Esophagus mucosa (tissue), 1 donor: ENCODE results near the gene SLC39A1. TPM values are rescaled to one million over a fixed set of nuclear protein-coding genes. Genes with fewer than 3 reads are reported as not detected.

Source experiments
- ATAC-seq: fragments of 200-7000 bp; cut with Tn5 transposase; one replicate; pipeline ENCODE4 v1.9.1; 2020
- total RNA-seq: library from RNA; stranded (reverse); gene quantifications from one replicate; pipeline ENCODE4 v1.2.4, GENCODE V29; 2023
- donor health status: DM: yes; HTN: yes; CAD: no.

Gene SLC39A1
- total RNA-seq, 1 donor from 2014 or later, result 42.3 TPM

DNA sequence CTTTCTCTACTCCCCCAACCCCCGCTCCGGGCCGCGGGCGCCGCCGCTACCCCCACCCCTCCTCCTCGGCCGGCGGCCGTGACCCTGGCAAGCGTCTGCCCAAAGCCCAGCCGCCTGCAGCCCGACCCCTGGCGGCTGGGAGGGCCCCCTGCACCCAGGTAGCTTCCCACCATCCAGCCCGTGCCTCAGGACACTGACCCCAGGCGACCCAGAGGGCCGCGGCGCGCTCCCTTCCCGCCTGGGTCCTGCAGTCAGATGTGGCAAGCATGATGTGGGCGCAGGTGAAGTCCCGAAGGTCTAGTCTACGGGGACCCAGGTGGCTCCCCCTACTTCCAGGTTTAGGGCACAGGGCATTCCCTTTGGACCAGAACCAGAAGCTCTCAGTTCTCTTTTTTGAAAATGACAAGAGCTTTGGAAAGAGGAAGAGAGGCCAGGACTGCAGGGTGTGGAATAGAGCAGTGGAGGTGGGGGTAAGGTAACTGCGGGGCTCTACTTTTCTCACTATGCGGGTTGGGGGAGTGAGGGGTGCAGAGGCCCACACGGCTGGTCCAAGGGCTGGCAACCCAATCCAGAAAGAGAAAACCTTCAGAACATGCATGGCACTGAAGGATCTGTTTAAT, 16.6 kb downstream of the SLC39A1 start, which contains the start of gene DENND4B:
Gene DENND4B (minus strand): TSS at position 97 of the 620 bp plus-strand sequence. CDS start 2,344 bp downstream, outside the sequence.
- ATAC-seq, result peak; percentile 79

DNA sequence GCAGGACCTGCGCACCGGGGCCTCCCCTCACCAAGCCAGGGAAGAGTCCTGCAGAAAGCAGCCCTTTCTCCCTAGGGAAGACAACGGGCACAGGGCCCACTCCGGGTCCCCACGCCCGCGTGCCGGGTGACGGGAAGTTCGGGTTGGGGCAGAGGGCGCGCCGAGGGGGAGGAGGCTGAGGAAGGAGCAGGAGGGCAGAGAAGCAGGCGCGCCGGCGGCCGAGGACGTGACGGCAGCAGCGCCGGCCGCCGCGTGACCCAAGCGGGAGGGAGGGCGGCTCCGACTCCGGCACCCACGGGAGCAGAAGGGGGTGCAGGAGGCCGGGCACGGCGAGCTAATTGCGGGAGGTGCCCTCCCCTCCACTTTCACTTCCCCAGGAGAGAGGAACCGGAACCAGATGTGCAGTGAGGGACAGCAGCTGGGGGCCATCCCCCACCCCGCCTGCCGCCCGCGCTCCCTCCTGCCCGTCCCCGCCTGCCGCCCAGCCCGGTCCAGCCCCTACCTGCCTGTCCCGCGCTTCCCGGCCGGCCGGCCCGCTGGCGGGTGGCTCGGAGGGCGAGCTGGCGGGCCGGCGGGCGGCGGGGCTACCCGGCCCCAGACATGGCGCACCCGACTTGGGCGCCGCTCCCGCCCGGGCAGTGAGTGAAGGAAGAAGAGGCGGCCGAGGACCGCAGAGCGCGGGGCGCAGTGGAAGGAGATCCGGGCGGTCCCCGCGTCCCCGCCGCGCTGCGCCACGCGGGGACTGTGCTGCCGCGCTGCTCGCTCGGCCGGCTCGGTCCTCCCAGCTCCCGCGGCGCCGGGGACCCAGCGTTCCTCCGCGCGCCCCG, 17.3 kb downstream of the SLC39A1 start:
- peak; percentile 76 for ATAC-seq

DNA sequence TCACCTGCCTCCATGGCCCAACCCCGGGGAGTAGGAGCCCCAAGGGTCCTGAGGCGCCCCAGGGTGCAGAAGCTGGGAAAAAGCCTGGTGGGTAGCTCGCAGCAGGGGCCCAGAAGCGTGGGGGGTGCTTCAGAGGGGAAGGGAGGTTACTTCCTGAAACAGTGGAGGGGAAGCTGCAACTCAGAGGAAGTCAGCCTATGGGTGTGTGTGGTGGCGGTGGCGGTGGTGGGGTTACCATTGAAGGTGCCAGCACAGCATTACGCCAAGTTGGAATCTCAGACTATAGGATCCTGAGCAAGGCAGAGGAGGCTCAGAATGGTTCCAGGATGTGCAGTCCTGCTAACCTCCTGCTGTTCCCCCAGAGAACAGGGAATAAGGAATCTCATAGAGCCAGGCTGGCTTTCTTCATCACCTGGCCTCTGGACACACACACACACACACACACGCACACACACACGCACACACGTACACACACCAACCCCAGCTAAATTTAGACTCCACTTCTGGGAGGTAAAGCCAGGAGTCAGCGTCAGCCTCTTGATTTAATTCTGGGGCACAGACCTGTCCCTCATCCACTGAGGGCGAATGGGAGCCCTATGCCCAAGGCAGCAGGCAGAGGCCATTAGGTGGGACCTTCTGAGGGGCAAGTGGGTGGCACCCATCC, 18.1 kb downstream of the SLC39A1 start:
- ATAC-seq, result peak; percentile 32

DNA sequence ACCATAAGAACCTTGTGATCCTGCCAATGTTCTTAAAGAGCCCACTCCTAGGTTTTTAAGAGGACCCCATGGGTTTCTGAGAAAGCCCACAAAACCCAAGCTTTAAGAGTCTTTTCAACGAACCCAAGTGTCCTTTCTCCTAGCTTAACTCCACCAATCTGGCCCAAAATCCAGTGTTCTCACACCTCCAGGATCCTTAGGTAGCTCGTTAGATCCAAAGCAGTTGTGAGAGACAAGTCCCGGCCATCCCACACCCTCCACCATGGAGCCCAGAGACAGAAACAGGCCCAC, 18.6 kb downstream of the SLC39A1 start:
- ATAC-seq, result no peak

DNA sequence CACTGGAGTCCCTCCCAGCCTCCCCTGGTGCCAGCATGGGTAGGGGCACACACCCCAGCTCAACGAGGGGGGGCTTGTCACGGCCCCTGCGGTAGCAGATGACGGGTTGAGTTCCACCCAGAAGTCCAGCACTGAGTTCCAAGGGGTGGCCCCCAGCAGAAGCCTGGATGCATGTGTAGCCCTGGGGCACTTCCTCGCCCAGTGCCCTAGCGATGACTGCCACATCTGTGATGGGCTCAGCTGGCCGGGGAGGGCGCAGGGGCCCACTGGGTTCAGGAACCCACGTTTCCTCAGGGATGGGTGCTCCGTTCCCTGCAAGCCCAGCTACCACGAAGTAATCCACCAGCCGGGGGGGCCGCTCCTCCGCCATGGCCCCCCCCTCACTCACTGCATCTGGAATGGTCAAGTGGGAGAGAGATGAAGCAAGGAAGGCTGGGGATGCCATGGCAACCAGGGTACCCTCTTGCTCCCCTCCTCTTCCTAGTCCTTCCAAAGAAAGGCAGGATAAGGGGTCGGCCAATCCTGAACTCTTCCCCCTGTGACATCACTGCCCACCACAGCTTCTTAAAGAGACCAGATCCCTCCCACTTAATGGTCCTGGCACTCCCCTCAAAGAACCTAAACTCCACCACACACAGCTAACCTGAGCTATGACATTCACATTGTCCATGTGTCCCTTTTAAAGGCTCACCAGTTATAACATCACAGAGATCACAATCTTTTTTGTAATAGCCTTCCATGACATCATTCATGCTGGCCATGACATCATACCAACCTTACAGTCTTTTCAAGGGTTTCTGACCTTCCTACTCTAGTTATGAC, 19.1 kb downstream of the SLC39A1 start:
- no peak for ATAC-seq

DNA sequence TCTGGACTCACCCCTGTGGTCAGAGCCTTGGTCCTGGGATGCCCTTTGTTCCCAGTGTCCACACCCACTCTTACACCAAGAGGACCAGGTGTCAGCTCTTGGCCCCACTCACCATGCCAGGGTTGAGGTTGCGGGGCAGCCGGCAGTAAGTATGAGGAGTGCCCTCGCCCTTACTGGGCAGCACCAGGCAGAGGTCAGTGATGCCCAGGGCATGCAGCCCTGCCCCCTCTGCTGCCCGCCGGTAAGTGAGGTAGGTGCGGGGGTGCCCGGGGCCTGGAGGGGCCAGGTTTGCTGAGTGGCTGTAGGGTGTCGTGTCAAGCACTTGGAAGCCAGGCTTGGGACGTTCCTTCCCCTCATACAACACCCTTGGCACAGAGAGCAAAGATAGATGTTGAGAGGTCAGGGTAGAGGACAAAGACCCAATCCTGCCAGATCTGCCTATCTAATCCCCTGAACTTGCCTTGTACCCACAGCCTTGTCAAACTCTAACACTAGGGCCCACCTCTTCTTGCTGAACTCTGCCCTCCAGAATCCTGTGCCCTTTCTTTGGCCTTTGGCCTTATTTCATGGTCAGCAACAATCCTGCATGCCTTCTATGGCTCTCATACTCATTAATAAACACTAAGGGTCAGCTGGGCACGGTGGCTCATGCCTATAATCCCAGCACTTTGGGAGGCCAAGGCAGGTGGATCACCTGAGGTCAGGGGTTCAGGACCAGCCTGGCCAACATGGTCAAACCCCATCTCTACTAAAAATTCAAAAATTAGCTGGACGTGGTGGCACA, 20.4 kb downstream of the SLC39A1 start:
- no peak for ATAC-seq

DNA sequence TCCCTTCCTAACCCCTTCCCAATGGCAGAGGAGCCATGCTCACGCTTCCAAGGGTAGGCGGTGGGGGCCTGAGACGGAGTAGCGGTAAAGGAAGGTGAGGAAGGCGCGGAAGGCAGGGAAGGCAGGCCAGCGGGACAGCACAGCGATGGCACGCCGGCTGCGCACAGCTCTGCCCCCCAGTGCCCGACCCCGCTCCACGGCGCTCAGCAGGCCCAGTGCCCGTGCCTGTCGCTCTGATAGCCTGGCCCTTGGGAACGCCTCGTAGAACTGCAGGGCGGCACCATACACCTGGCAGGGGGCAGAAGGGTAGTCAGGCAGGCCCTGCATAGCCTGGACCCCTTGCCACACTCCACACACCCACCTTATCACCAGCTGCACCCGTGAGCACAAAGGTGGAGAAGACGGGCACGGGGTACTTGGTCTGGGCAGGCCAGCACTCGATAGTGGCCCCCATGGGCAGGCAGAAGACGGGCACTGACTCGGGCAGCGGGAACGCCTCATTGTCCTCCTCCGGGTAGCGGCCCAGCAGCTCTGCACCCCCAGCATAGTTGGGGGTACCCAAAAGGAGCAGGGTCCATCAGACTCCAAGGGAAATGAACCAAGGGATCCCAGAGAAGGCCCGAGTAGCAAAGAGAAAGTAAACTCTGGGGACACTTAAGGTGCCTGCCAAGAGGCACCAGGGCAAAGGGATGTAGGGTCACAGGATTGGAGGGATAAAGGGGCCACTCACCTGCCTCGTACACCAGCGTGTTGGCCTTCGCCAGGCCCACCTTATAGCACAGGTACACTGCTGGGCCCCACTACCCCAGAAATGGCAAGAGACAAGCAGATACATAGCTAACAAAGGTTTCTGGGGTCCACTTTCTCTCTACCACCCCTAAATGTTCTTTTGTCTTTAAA, 21.3 kb downstream of the SLC39A1 start:
- no peak for ATAC-seq

DNA sequence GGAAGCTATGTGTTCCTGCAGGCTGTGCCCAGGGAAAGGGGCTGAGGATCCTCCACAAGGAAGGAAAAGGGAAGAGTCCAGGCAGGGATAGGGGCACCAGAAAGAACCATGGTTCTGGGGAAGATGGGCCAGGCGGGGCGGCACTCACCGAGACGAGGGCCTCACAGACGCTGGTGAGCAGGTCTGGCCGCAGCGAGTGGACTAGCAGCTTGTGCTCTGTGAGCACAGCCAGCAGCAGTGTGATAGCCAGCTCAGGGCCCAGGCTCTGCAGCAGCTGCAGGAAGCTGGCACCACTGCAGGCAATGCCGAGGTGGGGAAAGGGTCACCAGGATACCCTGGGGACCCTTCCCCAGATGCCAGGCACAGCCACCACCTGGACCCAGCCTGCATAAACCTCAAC, 22.6 kb downstream of the SLC39A1 start:
- no peak for ATAC-seq

DNA sequence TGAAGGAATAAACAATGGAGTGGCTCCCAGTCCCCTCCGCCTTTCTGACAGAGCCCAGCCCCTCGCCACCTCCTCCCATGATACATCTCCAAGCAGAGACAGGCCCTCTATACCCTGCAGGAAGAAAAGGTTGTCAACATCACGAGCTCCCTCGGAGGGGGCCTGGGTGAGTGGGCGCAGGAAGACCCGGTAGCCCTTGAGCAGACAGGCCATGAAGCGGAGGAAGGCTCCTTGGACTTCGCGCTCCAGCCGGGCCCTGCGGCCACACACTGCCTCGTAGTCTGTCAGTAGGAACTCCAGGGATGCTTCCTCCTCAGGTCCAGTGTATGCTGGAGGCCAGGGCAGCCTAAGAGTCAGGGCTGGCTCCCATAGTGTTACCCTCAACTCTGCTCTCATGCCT, 23.9 kb downstream of the SLC39A1 start:
- ATAC-seq, result no peak

DNA sequence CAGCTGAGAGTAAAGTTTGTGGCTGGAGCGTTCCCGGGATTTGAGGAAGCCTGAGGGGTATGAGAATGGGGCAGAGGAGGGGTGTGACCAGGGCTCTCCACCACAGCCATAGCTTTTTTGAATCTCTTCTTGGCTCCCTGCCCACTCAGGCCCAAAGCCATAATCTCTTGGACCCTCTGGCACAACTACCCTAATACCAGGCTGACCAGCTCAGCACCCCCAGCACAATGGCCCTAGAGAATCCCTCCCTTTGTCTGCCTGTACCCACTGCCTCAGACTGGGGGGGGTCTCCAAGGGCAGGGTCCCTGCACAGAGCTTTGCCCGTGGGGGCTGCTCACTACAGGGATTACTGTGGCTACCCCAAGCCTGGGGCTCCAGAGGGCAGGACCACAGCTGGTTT, 24.3 kb downstream of the SLC39A1 start:
- ATAC-seq, result no peak

DNA sequence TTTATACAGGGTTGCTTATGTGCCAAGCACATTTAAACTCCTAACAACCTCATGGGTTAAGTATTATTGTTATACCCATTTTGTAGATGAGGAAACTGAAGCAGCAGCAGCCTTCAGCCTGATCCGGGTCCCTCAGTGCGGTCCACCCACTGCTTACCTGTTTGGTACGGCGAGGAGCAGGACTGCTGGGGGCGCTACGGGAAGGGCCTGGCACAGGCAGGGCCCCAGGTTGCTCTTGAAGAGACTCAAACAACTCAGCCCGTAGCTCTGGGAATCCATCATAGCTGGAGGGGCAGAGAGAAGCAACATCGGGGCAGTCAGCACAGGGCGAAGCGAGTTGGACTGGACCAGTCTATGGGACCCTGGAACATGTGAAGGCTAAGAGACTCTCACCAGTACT, 26.0 kb downstream of the SLC39A1 start:
- no peak for ATAC-seq

DNA sequence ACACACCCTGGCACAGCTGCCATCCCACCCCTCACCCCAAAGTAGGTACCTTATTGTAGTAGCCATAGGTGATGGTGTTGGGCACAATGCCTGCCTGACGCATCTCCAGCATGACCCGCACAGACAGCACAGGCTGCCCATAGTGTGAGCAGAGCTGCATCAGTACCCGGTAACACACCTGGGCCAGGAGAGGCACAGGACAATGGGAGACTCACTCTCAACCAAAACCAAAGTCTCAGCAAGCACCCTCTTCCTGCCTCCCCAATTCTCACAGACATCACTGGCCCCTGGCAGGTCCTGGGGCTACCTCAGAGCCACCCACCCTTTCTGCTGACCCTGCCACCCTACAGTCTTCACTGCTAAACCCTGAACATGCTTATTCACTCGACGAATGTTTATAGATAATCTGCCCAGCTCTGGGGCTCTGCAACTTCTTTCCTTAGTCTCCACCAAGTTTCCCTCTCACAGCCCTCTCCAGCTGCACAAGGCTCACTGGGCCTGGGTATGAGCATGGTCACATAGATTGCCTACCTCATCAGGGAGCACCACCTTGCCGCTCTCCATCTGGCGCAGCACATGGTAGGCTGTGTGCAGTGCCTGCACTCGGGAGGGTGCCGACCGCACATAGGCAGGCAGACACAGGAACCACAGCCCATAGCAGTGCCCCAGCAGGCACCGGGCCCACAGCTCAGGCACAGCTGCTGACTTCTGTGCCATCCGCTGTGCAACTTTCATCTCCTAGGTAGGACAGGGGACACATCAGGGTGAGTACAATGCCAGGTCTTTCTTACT, 27.1 kb downstream of the SLC39A1 start:
- no peak for ATAC-seq

DNA sequence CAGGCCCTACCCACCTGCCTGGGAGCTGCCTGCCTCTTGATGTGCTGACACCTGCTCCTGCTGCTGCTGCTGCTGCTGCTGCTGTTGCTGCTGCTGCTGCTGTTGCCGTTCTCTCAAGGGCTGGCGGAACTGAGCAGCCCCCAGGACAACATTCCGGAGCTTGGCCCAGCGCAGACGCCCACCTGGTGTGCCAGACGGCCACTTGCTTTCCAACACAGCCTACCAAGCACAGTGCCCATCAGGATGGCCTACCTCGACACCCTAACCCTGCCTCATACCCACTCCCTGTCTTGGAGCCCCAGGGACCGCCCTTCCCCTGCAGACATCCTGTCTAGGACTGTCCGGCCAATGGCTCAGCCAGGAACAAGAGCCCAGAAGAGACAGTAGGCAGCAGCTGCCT, 28.6 kb downstream of the SLC39A1 start:
- ATAC-seq, result no peak

DNA sequence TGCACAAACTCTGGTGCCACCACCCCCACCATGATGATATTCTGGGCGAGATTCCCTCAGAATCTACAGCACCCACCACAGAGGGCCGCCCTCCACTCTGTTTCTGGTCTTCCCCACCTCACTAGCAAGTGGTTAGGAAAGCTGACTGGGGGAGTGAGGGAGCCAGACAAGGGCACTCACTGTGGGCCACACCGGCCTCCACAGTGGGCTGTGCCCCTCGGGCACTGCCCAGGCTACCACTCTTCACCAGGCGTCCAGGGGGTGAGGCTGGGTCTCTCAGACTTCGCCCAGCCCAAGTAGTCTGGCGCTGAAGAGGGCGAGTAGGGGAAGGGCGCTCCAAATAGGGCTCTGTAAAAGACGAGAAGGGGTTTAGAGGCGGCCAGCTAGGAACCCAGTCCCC, 29.4 kb downstream of the SLC39A1 start:
- ATAC-seq, result no peak

DNA sequence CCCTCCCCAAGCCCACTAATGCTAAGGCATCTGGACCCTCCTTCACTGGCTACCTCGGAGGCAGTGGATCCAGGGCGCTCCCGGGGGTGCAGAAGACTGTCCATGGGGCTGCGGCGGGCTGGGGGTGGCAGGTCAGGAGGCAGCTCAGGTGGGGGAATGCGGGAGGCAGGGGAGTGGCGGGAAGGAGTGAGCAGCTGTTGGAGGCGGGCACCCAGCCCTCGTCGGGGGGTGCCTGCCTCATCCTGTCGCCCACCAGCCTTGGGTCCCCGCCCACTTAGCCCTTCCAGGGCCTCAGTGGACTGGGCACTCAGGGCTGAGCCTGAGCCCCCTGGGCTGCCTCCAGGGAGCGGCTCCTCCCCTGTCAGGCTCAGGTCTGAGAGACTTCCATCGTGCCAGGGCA, 29.9 kb downstream of the SLC39A1 start:
- no peak for ATAC-seq

DNA sequence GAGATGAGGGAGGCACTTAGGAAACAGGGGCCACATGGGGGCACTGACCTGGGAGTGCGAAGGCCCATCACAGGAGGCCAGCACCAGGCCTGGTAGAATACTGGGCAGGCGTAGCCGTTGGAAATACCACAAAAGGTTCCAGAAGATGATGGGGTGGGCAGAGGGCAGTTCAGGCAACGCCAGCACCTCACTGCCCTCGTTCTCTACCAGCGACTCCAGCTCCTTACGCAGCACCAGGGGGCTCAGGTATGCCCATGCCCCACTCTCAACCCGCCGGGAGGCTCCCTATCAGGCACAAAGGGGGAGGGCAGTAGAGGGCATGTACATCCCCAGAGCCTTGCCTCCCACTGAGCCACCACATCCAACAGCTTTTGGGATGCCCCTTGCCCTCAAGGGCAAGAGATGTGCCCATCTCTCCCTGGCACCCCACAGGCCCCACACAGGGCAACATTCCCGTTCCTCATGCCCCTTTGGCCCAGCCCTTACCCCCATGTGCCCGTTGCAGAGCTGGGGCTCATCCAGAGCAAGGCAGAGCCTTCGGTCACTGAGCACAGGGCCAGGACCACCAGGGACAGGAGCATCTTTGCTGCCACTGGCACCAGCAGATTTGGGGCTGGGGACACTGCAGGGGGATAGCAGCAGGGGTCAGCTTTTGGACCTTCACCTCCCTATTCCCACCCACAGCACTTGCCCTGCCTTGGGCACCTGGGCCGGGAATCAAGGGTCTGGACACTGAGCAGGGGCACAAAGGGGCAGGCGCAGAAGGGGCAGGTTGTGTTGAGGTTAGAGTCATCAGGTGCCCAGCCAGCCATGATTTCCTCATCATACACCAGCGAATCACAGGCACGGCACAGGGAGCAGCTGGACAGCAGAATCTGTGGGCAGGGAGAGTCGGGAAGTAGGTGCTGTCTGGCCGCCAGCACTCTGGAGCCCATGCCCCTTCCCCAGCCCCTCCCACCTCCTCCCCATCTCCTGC, 30.9 kb downstream of the SLC39A1 start:
- ATAC-seq, result no peak

DNA sequence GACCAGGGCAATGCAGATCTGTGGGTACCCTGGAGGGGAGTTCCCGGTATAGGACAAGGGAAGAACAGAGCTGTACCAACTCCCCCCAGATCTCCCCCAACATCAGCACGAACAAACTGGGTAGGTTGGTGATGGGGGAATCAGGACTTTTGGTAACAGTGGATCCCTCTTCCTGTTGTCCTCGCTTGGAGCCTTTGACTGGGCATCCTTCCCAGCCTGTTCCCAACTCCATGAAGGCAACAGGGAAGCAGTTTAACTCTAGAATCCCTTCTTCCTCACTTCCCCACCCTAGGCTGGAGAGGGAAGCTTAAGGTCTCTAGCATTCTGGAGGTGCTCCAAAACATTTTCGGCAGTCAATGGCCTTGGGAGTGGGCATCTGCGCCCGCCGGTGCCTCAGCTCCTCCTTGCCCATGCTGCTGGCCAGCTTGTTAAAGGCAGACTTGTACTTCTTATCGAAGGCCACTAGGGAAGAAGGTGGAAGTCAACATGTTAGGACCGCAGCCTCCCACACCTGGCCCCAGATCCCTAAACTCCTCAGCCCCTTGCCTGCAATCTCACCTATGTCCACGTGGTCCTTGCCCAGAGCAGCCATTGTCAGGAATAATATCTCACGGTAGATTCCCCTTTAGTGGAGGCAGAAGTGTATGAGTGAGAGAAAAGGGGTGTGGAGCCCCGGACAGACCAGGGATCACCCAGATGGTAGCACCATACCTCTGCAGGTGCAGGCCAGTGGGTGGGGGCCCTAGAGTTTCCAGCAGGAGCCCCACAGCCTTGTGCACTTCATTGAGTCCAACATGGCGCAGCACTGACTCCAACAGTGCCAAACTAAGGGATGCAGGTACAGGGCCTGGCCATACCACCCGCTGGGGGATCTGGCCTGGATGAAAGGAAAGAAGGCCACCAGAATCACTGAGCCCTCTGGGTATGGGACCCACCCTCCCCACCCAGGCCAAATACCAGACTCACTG, 33.1 kb downstream of the SLC39A1 start:
- ATAC-seq, result no peak

DNA sequence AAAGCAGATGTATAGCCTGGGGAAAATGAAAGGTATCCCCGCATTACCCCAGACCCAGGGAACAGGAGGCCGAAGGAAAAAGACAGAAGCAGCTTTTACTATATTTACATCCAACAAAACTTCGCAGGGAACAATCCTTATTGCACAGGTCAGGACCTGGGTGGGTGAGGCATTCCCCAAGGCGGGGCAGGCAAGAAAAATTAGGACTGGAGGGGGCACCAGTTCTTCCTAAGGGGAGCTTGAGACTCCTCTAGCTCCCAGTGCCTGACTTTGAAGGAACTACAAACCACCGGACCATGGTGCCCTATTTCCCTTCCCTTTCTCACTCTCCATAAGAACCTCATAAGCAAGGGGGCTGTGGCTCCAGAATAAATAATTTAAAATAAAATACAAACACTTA, 33.9 kb downstream of the SLC39A1 start:
- ATAC-seq, result no peak
